ENCODE results near the gene DAZL. TPM values are rescaled to one million over a fixed set of nuclear protein-coding genes. Genes with fewer than 3 reads are reported as not detected.

DAZL gene
- total RNA-seq, 1 experiment from 2014 or later = 21.2 TPM

- Histone ChIP-seq H2BK12ac (ENCODE audit: insufficient read length, low read depth, low read length) (no peak overlapping the region), H2BK120ac (ENCODE audit: low read depth, low read length, poor library complexity, severe bottlenecking) (no peak overlapping the region), H2AK5ac (ENCODE audit: insufficient read length, low read length) (no peak overlapping the region), H3K9ac (ENCODE audit: extremely low read depth, insufficient read length, low read length) (no peak overlapping the region), H2AFZ (ENCODE audit: low read length) (no peak overlapping the region), H3K18ac (ENCODE audit: insufficient read length, low read depth, low read length) (no peak overlapping the region), H4K5ac (ENCODE audit: insufficient read length, low read depth, low read length) (no peak overlapping the region), H3K27me3 (ENCODE audit: insufficient read depth, low read length) (peaks cover 2% of the 10 kb centered on the region; the same call in 1 of the 2 replicates), H3T11ph (ENCODE audit: low read length) (no peak overlapping the region), H2BK20ac (ENCODE audit: low read depth, low read length, poor library complexity, severe bottlenecking) (no peak overlapping the region), H3K23me2 (ENCODE audit: insufficient read length, low read depth, low read length, poor library complexity, severe bottlenecking) (no peaks in the 10 kb centered on the region), H3K79me1 (ENCODE audit: insufficient read depth, low read depth, low read length, poor library complexity, severe bottlenecking) (no peaks in the 10 kb centered on the region), H3K4ac (ENCODE audit: low read depth, low read length) (no peak overlapping the region), H3K4me1 (ENCODE audit: insufficient read depth, low read length) (no peaks in the 10 kb centered on the region; the same call in 1 of the 2 replicates), H2BK5ac (ENCODE audit: insufficient read length, low read length) (no peak overlapping the region), H4K20me1 (ENCODE audit: control insufficient read depth, insufficient read depth, insufficient read length) (no peaks in the 10 kb centered on the region), H4K91ac (ENCODE audit: insufficient read length, low read depth, low read length) (no peak overlapping the region), H3K56ac (ENCODE audit: insufficient read length, low read depth, low read length) (no peak overlapping the region), H2BK15ac (ENCODE audit: low read depth, low read length) (no peak overlapping the region), H4K8ac (replicated peaks; ENCODE audit: insufficient read length, low read depth, low read length) (no peak overlapping the region), H3K14ac (ENCODE audit: insufficient read depth, low read length) (no peak overlapping the region), H3K23ac (ENCODE audit: insufficient read length, low read depth, low read length) (no peak overlapping the region), H3K9me3 (ENCODE audit: control insufficient read depth, low read depth, low read length) (no peaks in the 10 kb centered on the region), H3K27ac (ENCODE audit: insufficient read length, low read depth, low read length) (no peak overlapping the region), H3K4me2 (ENCODE audit: insufficient read depth, insufficient read length, low read length) (no peak overlapping the region), H3K79me2 (ENCODE audit: insufficient read depth, low read length) (no peaks in the 10 kb centered on the region)
- Mint-ChIP-seq H3K4me3 (no peak overlapping the region), H3K4me1 (peaks cover 10 to 12% of the 10 kb centered on the region in 2 experiments), H3K27ac (no peak overlapping the region), H3K36me3 (ENCODE audit: insufficient read depth in 1 of 3, low read depth in 3 of 3) (no peaks in the 10 kb centered on the region), H3K9me3 (no peaks in the 10 kb centered on the region), H3K27me3 (ENCODE audit: low read depth) (peaks cover 9% of the 10 kb centered on the region; the same call in 1 of the 2 replicates)
- WGBS (ENCODE audit: extremely low coverage, insufficient read length, low lambda C conversion rate) = no CpG with 5 or more reads among the region's 6 CpGs
- DNase-seq = no peak
- TF ChIP-seq, protein P1, sequence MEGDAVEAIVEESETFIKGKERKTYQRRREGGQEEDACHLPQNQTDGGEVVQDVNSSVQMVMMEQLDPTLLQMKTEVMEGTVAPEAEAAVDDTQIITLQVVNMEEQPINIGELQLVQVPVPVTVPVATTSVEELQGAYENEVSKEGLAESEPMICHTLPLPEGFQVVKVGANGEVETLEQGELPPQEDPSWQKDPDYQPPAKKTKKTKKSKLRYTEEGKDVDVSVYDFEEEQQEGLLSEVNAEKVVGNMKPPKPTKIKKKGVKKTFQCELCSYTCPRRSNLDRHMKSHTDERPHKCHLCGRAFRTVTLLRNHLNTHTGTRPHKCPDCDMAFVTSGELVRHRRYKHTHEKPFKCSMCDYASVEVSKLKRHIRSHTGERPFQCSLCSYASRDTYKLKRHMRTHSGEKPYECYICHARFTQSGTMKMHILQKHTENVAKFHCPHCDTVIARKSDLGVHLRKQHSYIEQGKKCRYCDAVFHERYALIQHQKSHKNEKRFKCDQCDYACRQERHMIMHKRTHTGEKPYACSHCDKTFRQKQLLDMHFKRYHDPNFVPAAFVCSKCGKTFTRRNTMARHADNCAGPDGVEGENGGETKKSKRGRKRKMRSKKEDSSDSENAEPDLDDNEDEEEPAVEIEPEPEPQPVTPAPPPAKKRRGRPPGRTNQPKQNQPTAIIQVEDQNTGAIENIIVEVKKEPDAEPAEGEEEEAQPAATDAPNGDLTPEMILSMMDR (conservative IDR thresholded peaks at IDR 0.05) = no peak
Observed at GRCh38 chr3:16543242-16543864, 61.9 kb downstream of the DAZL start.

Measured in H9 (cell line).